Testis (tissue), 3 donors: ENCODE data around the gene COPB2. TPM values are rescaled to one million over a fixed set of nuclear protein-coding genes. Genes with fewer than 3 reads are reported as not detected.

Experiments used
- DNase-seq: peaks from one replicate; pipeline ENCODE4 v3.0.0-alpha.2; 2019
- H3K27ac ChIP-seq, 2 donors: fragments of 200-600 bp; sonication (generic); one replicate each; pipeline ENCODE4 v1.5.1; 2019
- H3K27me3 ChIP-seq: fragments of 200-600 bp; sonication (generic); one replicate; pipeline ENCODE4 v1.5.1; 2019
- H3K36me3 ChIP-seq: fragments of 200-600 bp; sonication (generic); one replicate; pipeline ENCODE4 v1.5.1; 2017; ENCODE audit warnings: low read depth; ENCODE audit errors: missing control alignments
- H3K4me1 ChIP-seq: fragments of 200-600 bp; sonication (generic); one replicate; pipeline ENCODE4 v1.5.1; 2019
- H3K4me3 ChIP-seq, 2 donors: fragments of 200-600 bp; sonication (generic); one replicate each; pipeline ENCODE4 v1.5.1; 2017 to 2019
- H3K9me3 ChIP-seq: fragments of 200-600 bp; sonication (generic); one replicate; pipeline ENCODE4 v1.5.1; 2017
- CTCF ChIP-seq, 3 experiments: fragments of 450-650 bp in 2 of 3; fragments of 200-600 bp in 1 of 3; sonication (generic) in 1 of 3; IDR thresholded peaks; one replicate each; pipeline ENCODE4 v1.5.1; 2016 to 2019; ENCODE audit warnings: antibody characterized with exemption in 3 of 3, mild to moderate bottlenecking in 2 of 3, moderate library complexity in 1 of 3
- POLR2A ChIP-seq: fragments of 450-650 bp; IDR thresholded peaks from one replicate; pipeline ENCODE4 v1.6.1; 2017; ENCODE audit warnings: antibody characterized with exemption, mild to moderate bottlenecking, moderate library complexity
- WGBS, 2 donors: methylation state at CpG; one replicate each; pipeline ENCODE4 v1.1.5; 2018; 5-methylcytosine and 5-hydroxymethylcytosine counted together
- intact Hi-C: fragments of 100-400 bp; cut with DNase I; formaldehyde crosslinking; loops from one replicate; pipeline ENCODE4 v1.15.1; 2023; ENCODE audit warnings: low total_unique reads
- polyA plus RNA-seq: library from polyadenylated mRNA; stranded (reverse); fragments of 350-450 nt; fragmentation: Illumina TruSeq; extraction: RNeasy Lipid Tissue Mini Kit (QIAGEN cat#74804); gene quantifications from one replicate; pipeline ENCODE4 v1.2.3, GENCODE V29; 2014; ENCODE audit warnings: low read depth, low replicate concordance; ENCODE audit not compliant: insufficient read depth
- total RNA-seq, 2 donors: library from RNA; depleted of rRNA; stranded (reverse); fragments of >200 nt; gene quantifications; one replicate each; pipeline ENCODE4 v1.2.3, GENCODE V29; 2016

COPB2 gene
- total and polyA plus RNA-seq, 3 donors from 2014 or later: 63.5 to 76.5 (median 73.8) TPM

GRCh38 chr3:139354661-139355060 is 34.8 kb downstream of the COPB2 start:
- 89 to 91% methylated on average over 4 of the region's 4 CpGs for WGBS, 2 donors
- DNase-seq: no peak
- Histone ChIP-seq H3K27me3 (no peaks in the 10 kb centered on the region), H3K4me3 (no peak overlapping the region), H3K9me3 (no peaks in the 10 kb centered on the region), H3K27ac (no peak overlapping the region), H3K4me1 (no peaks in the 10 kb centered on the region), H3K36me3 (no peaks in the 10 kb centered on the region)
- intact Hi-C loops: no loop called here
- TF ChIP-seq CTCF (IDR thresholded peaks at IDR 0.05) (no peak), POLR2A (no peak)

- Histone ChIP-seq H3K9me3 (no peaks in the 10 kb centered on the region), H3K4me1 (no peaks in the 10 kb centered on the region), H3K4me3 (no peak overlapping the region), H3K36me3 (no peaks in the 10 kb centered on the region), H3K27me3 (no peaks in the 10 kb centered on the region), H3K27ac (no peak overlapping the region)
- TF ChIP-seq CTCF (IDR thresholded peaks at IDR 0.05): peak; percentile 9 to 49 (median 45)
- TF ChIP-seq POLR2A: no peak
- 75 to 78% methylated on average over 3 of the region's 3 CpGs for WGBS, 2 donors
- DNase-seq: peak; percentile 34
- intact Hi-C loops: no loop called here
Observed at GRCh38 chr3:139353920-139354556, 35.4 kb downstream of the COPB2 start.

- no peaks in the 10 kb centered on the region for H3K36me3 ChIP-seq
- intact Hi-C loops: no loop called here
- H3K9me3 ChIP-seq: no peaks in the 10 kb centered on the region
Observed at GRCh38 chr3:139346771-139347170, 42.7 kb downstream of the COPB2 start.

GRCh38 chr3:139343895-139344856 is 45.3 kb downstream of the COPB2 start, which contains the start of gene MRPS22:
Gene MRPS22 (plus strand): TSS chr3:139344020. CDS start chr3:139344027, 7 bp downstream.
- TF ChIP-seq CTCF (IDR thresholded peaks at IDR 0.05) (no peak), POLR2A (no peak)
- H3K9me3 ChIP-seq: no peaks in the 10 kb centered on the region
- peak within 1 kb of the TSS; percentile 86 to 90 for H3K27ac ChIP-seq
- 1% methylated on average over 15 to 37 of the region's 37 CpGs for WGBS, 2 donors
- H3K4me1 ChIP-seq: peaks cover 9% of the 10 kb centered on the region
- intact Hi-C loops: no loop called here
- H3K36me3 ChIP-seq: no peaks in the 10 kb centered on the region
- peak; percentile 96 for DNase-seq
- peak within 1 kb of the TSS; percentile 98 to 99 for H3K4me3 ChIP-seq
- no peaks in the 10 kb centered on the region for H3K27me3 ChIP-seq

More at GRCh38 chr3:139346771-139347170, 42.7 kb downstream of the COPB2 start:
- peaks cover 9% of the 10 kb centered on the region for H3K4me1 ChIP-seq
- no peaks in the 10 kb centered on the region for H3K27me3 ChIP-seq
- no peak for DNase-seq
- WGBS, 2 donors: 81 to 86% methylated on average over 2 of the region's 2 CpGs
- H3K4me3 ChIP-seq: no peak overlapping the region
- TF ChIP-seq CTCF (IDR thresholded peaks at IDR 0.05): no peak
- no peak for TF ChIP-seq POLR2A
- no peak overlapping the region for H3K27ac ChIP-seq
